Motor neuron (in vitro differentiated cells): Measurements from ENCODE around the gene ARHGAP26. TPM values are rescaled to one million over a fixed set of nuclear protein-coding genes. Genes with fewer than 3 reads are reported as not detected.
A peak's percentile ranks its signal among the peaks of the same experiment; 100 is the strongest.

ENCODE experiments used
- ATAC-seq, 8 experiments: fragments of 200-7000 bp; cut with Tn5 transposase; replicated peaks in 6 of 8; 2 replicates each; pipeline ENCODE4 v1.8.0; 2021; ENCODE audit warnings: mild to moderate bottlenecking in 8 of 8, moderate library complexity in 8 of 8
- H3K27ac ChIP-seq, 2 donors: fragments of 250-450 bp; sonication (Bioruptor Pico); 2 replicates each; pipeline ENCODE4 v1.9.0; 2021; ENCODE audit warnings: antibody characterized with exemption in 2 of 2, mild to moderate bottlenecking in 2 of 2, moderate library complexity in 1 of 2
- H3K4me1 ChIP-seq, 2 donors: fragments of 250-450 bp; sonication (Bioruptor Pico); replicated peaks in 1 of 2; 2 replicates each; pipeline ENCODE4 v1.6.1; 2021; ENCODE audit warnings: antibody characterized with exemption in 2 of 2, mild to moderate bottlenecking in 2 of 2, moderate library complexity in 1 of 2
- H3K4me3 ChIP-seq, 5 donors: fragments of 250-450 bp; sonication (Bioruptor Pico); 2 replicates each; pipeline ENCODE4 v1.9.0; 2021; ENCODE audit warnings: antibody characterized with exemption in 5 of 5, mild to moderate bottlenecking in 5 of 5, moderate library complexity in 4 of 5
- WGBS, 10 experiments: fragments of 450-650 bp; shearing (Covaris generic); methylation state at CpG; one replicate each; pipeline ENCODE4 v1.0.0; 2022; 5-methylcytosine and 5-hydroxymethylcytosine counted together
- in situ Hi-C, 9 experiments: fragments of 400-800 bp; cut with MboI; loops; one replicate each; pipeline ENCODE4 v1.15.0; 2021; ENCODE audit warnings: low sequenced_read_pairs in 9 of 9, low pct_unique_long_range_greater_than_20kb in 2 of 9; ENCODE audit not compliant: unreplicated experiment in 9 of 9
- total RNA-seq, 8 experiments: library from RNA; unstranded; fragments of 300-600 nt; gene quantifications; 2 replicates each; pipeline versions ENCODE4 v1.2.3 to v1.2.4, GENCODE V29; 2022

The ARHGAP26 gene
- total RNA-seq, 8 experiments from 2014 or later: 1.3 to 14.2 (median 7.0) TPM

DNA sequence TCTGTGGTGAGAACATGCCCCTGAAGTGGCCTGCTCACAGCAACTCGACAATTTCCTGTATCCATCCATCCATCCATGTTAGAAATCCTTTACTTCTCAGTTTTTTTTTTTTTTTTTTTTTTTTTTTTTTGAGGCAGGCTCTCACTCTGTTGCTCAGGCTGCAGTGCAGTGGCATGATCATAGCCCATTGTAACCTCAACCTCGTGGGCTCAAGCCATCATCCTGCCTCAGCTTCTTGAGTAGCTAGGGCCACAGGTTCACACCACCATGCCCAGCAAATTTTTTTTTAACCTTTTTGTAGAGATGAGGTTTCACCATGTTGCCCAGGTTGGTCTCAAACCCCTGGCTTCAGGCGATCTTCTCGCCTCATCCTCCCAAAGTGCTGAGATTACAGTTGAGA is 259.1 kb downstream of the ARHGAP26 start:
- in situ Hi-C loops: no loop called here
- no peak for ATAC-seq
- H3K4me3 ChIP-seq: no peak overlapping the region
- H3K4me1 ChIP-seq: peaks cover 0 to 10% of the 10 kb centered on the region in 2 donors
- H3K27ac ChIP-seq: no peak overlapping the region
- WGBS, 10 experiments: 20 to 100% (median 79%) methylated on average over 1 to 4 of the region's 4 CpGs

DNA sequence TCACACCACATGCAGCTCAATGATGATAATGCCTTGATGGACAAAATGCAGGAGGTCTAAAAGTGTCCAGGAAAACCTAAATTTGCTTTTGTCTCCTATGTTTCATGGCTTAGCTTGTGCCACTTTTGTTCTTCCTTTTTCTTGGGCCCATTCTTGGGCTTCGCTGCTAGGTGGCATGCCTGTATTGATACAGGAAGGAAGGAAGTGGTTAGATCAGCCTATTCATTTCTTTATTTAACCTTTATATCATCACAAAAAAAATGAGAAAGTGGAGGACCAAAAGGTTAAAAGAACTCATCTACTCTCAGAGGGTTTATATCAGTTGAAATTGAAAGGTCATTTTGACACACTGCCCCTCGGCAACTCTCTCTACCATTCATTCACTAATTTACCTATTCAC is 260.2 kb downstream of the ARHGAP26 start:
- WGBS, 10 experiments: 83 to 100% (median 100%) methylated on average over 1 to 2 of the region's 2 CpGs; no CpG with 5 or more reads in 1 of the 10 experiments
- no peak for ATAC-seq
- H3K4me3 ChIP-seq: no peak overlapping the region
- in situ Hi-C loops: no loop called here
- peaks cover 0 to 7% of the 10 kb centered on the region in 2 donors for H3K4me1 ChIP-seq
- no peak overlapping the region for H3K27ac ChIP-seq

GRCh38 chr5:143031781-143032580 is 261.8 kb downstream of the ARHGAP26 start:
- H3K27ac ChIP-seq: no peak overlapping the region
- in situ Hi-C loops: no loop called here
- no peak overlapping the region for H3K4me3 ChIP-seq
- ATAC-seq: peak in 1 of 8 experiments; percentile 31
- 67 to 100% (median 89%) methylated on average over 3 to 12 of the region's 13 CpGs; no CpG with 5 or more reads in 1 of the 10 experiments for WGBS, 10 experiments
- no peaks in the 10 kb centered on the region for H3K4me1 ChIP-seq

- Histone ChIP-seq H3K4me1 (no peaks in the 10 kb centered on the region), H3K27ac (no peak overlapping the region), H3K4me3 (no peak overlapping the region)
- ATAC-seq: no peak
- in situ Hi-C loops: no loop called here
- WGBS, 10 experiments: 67 to 100% (median 83%) methylated on average over 1 of the region's 1 CpG; no CpG with 5 or more reads in 3 of the 10 experiments
These were observed 262.3 kb downstream of the ARHGAP26 start for GRCh38 chr5:143032581-143032836.

- Histone ChIP-seq H3K27ac (no peak overlapping the region), H3K4me3 (no peak overlapping the region), H3K4me1 (no peaks in the 10 kb centered on the region)
- in situ Hi-C loops: no loop called here
- 31 to 95% (median 73%) methylated on average over 3 to 10 of the region's 10 CpGs for WGBS, 10 experiments
- ATAC-seq: peak in 2 of 8 experiments; percentile 55 to 76
These were observed 263.5 kb downstream of the ARHGAP26 start for GRCh38 chr5:143033535-143034250.

DNA sequence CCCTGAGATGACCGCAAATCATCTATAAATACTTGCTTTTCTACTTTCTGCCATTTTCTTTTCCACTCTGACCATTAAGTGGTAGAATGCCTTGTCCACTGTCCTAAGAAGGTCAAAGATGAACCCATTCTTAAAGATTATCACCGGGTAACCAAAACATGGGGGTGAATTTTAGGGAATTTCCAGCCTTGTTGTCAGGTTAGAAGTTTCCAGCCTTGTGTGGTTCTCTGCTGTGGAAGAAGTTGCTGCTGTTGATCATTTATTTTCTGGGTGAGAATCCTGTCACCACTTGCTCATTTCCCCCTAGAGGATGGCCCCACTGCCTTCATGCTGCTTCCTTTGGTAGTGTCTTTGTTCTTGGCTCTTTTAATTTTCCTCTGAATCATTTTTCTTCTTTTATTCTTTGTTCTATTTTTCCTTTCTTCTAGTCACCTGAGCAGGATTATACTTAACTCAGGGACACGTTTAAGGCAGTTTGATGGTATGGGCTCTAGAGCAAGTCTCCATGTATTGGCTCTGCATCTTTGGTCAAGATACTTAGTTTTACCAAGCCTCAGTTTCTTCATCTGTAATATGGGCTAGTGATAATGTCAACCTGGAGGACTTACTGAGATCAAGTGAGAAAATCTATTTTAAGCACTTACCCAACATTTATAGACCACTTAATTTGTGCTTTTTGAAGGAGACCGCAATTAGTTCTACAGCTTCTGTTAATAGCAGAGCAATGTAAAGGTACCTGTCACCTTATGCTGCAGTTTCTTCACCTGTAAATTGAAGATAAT is 266.2 kb downstream of the ARHGAP26 start:
- in situ Hi-C loops: no loop called here
- Histone ChIP-seq H3K27ac (no peak overlapping the region), H3K4me3 (no peak overlapping the region), H3K4me1 (peaks cover 0 to 3% of the 10 kb centered on the region in 2 donors)
- ATAC-seq: no peak
- WGBS, 10 experiments: 67 to 100% (median 94%) methylated on average over 1 to 4 of the region's 4 CpGs

GRCh38 chr5:143037071-143037470 is 266.9 kb downstream of the ARHGAP26 start:
- WGBS, 10 experiments: 77 to 100% (median 93%) methylated on average over 1 to 3 of the region's 3 CpGs; no CpG with 5 or more reads in 6 of the 10 experiments
- in situ Hi-C loops: no loop called here
- ATAC-seq: no peak
- Histone ChIP-seq H3K27ac (no peak overlapping the region), H3K4me1 (peaks cover 0 to 3% of the 10 kb centered on the region in 2 donors), H3K4me3 (no peak overlapping the region)

DNA sequence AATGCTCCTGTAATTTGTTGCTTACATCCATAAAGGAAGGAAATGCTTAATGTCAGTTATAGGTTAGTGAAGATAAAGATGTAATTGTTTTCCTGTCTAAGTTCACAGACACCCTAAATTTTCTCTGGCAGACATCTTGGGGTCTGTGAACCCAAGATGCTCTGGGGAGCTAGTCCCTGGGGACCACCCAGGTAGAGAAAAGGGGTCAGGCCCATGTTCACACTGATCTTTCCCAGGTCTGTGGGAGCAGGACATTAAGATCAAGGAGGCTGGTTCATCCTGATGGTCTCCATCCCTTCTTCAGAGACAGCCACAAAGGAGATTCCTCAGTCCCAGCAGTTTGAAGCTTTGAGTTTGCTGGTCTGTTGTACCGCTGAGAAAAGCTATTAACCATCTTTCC is 267.5 kb downstream of the ARHGAP26 start:
- no peak for ATAC-seq
- Histone ChIP-seq H3K4me1 (peaks cover 0 to 3% of the 10 kb centered on the region in 2 donors), H3K27ac (no peak overlapping the region), H3K4me3 (no peak overlapping the region)
- in situ Hi-C loops: no loop called here
- WGBS, 10 experiments: 82 to 100% (median 94%) methylated on average over 1 of the region's 1 CpG; no CpG with 5 or more reads in 6 of the 10 experiments

DNA sequence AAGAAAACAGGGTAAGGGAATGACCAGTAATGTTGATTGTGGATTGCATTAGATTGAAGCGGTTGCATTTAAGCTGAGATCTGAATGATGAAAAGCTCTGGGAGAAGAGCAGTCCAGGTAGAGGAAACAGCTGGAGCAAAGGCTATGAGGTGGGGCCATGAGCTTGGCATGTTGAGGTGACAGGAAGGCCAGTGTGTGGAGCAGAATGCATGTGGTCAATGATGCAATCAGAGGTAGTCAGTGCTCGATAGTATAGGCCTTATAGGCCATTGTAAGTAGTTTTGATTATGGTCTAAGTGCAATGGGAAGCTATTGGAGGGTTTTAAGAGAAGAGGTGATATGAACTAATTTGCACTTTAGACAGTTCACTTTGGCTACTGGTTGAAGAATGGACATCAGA is 270.4 kb downstream of the ARHGAP26 start:
- Histone ChIP-seq H3K27ac (no peak overlapping the region), H3K4me1 (peaks cover 0 to 3% of the 10 kb centered on the region in 2 donors), H3K4me3 (no peak overlapping the region)
- 86 to 100% (median 100%) methylated on average over 1 to 2 of the region's 2 CpGs; no CpG with 5 or more reads in 2 of the 10 experiments for WGBS, 10 experiments
- in situ Hi-C loops: no loop called here
- peak in 2 of 8 experiments; percentile 50 to 59 for ATAC-seq

DNA sequence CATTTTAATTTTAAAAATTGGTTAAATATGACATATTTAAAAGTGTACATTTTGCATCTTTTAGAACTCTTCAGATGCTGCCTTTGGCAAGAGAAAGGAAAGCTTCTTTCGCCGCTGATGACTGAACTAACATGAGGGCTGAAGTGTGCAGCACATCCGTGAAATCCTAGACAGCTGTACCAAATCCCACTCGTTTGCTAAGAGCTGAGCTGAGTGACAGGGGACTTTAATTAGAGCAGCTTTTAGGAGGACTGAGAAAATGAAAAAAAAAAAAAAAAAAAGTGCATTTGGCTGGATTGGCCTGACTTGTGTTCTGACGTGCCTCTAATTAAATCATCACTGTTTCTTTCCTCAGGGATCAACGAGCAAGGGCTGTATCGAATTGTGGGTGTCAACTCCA is 271.3 kb downstream of the ARHGAP26 start:
- Histone ChIP-seq H3K4me1 (peaks cover 3 to 5% of the 10 kb centered on the region in 2 donors), H3K27ac (no peak overlapping the region), H3K4me3 (no peak overlapping the region)
- in situ Hi-C loops: no loop called here
- 0 to 100% (median 82%) methylated on average over 1 to 7 of the region's 7 CpGs; no CpG with 5 or more reads in 1 of the 10 experiments for WGBS, 10 experiments
- ATAC-seq: peak in 2 of 8 experiments; percentile 45 to 87

- 0 to 95% (median 69%) methylated on average over 1 to 4 of the region's 6 CpGs; no CpG with 5 or more reads in 2 of the 10 experiments for WGBS, 10 experiments
- peaks cover 3 to 8% of the 10 kb centered on the region in 2 donors for H3K4me1 ChIP-seq
- no peak overlapping the region for H3K4me3 ChIP-seq
- no peak overlapping the region for H3K27ac ChIP-seq
- in situ Hi-C loops: no loop called here
- ATAC-seq: peak in 2 of 8 experiments; percentile 74 to 96
These were observed 272.0 kb downstream of the ARHGAP26 start for GRCh38 chr5:143041972-143042770.

- peaks cover 3 to 8% of the 10 kb centered on the region in 2 donors for H3K4me1 ChIP-seq
- H3K4me3 ChIP-seq: no peak overlapping the region
- in situ Hi-C loops: no loop called here
- 67 to 80% (median 77%) methylated on average over 1 to 2 of the region's 4 CpGs; no CpG with 5 or more reads in 7 of the 10 experiments for WGBS, 10 experiments
- no peak for ATAC-seq
- no peak overlapping the region for H3K27ac ChIP-seq
These were observed 274.1 kb downstream of the ARHGAP26 start for GRCh38 chr5:143044265-143044664.
